SH-SY5Y (cell line): Measurements from ENCODE around the gene EFNB2.

ENCODE experiments used
- GATA2 ChIP-seq: IDR thresholded peaks from 2 replicates; pipeline ENCODE4 v1.6.1; 2011; ENCODE audit warnings: mild to moderate bottlenecking, low read depth, low read length
- GATA3 ChIP-seq: IDR thresholded peaks from 2 replicates; pipeline ENCODE4 v1.6.1; 2011; ENCODE audit warnings: low read depth, mild to moderate bottlenecking, low read length, moderate library complexity

EFNB2 gene

GRCh38 chr13:106478116-106478515 is 57.3 kb downstream of the EFNB2 start:
- no peak for TF ChIP-seq GATA2
- no peak for TF ChIP-seq GATA3

GRCh38 chr13:106477303-106477702 is 58.2 kb downstream of the EFNB2 start:
- TF ChIP-seq GATA2 (no peak), GATA3 (no peak)

GRCh38 chr13:106475852-106476251 is 59.6 kb downstream of the EFNB2 start:
- TF ChIP-seq GATA3 (no peak), GATA2 (no peak)

GRCh38 chr13:106474912-106475311 is 60.5 kb downstream of the EFNB2 start:
- TF ChIP-seq GATA2, result no peak
- TF ChIP-seq GATA3, result no peak

GRCh38 chr13:106473154-106473553 is 62.3 kb downstream of the EFNB2 start:
- TF ChIP-seq GATA3, result no peak
- TF ChIP-seq GATA2, result no peak

- TF ChIP-seq GATA2 (no peak), GATA3 (no peak)
Observed at GRCh38 chr13:106472621-106473020, 62.8 kb downstream of the EFNB2 start.

- TF ChIP-seq GATA2, result no peak
Observed at GRCh38 chr13:106471957-106472543, 63.4 kb downstream of the EFNB2 start.

GRCh38 chr13:106470576-106470975 is 64.9 kb downstream of the EFNB2 start:
- TF ChIP-seq GATA3 (no peak), GATA2 (no peak)

- no peak for TF ChIP-seq GATA2
- TF ChIP-seq GATA3, result no peak
Observed at GRCh38 chr13:106468744-106469590, 66.5 kb downstream of the EFNB2 start.

GRCh38 chr13:106468207-106468606 is 67.3 kb downstream of the EFNB2 start:
- TF ChIP-seq GATA2 (no peak), GATA3 (no peak)

GRCh38 chr13:106467427-106468122 is 67.9 kb downstream of the EFNB2 start:
- no peak for TF ChIP-seq GATA2
- TF ChIP-seq GATA3, result no peak

GRCh38 chr13:106466691-106467426 is 68.6 kb downstream of the EFNB2 start:
- TF ChIP-seq GATA3, result no peak
- TF ChIP-seq GATA2, result no peak

- no peak for TF ChIP-seq GATA2
- TF ChIP-seq GATA3, result no peak
Observed at GRCh38 chr13:106464076-106464475, 71.4 kb downstream of the EFNB2 start.

GRCh38 chr13:106462710-106463109 is 72.8 kb downstream of the EFNB2 start:
- TF ChIP-seq GATA3 (no peak), GATA2 (no peak)

GRCh38 chr13:106455777-106456176 is 79.7 kb downstream of the EFNB2 start:
- TF ChIP-seq GATA3, result no peak
- no peak for TF ChIP-seq GATA2
